HG02938 (cell line): ENCODE results near the gene DAPP1.
A peak's percentile ranks its signal among the peaks of the same experiment; 100 is the strongest.

Experiments
- ATAC-seq: cut with Tn5 transposase; IDR thresholded peaks from one replicate; pipeline ENCODE4 v1.9.1; 2021; ENCODE audit warnings: mild to moderate bottlenecking, moderate library complexity; ENCODE audit not compliant: unreplicated experiment

DAPP1 gene

DNA sequence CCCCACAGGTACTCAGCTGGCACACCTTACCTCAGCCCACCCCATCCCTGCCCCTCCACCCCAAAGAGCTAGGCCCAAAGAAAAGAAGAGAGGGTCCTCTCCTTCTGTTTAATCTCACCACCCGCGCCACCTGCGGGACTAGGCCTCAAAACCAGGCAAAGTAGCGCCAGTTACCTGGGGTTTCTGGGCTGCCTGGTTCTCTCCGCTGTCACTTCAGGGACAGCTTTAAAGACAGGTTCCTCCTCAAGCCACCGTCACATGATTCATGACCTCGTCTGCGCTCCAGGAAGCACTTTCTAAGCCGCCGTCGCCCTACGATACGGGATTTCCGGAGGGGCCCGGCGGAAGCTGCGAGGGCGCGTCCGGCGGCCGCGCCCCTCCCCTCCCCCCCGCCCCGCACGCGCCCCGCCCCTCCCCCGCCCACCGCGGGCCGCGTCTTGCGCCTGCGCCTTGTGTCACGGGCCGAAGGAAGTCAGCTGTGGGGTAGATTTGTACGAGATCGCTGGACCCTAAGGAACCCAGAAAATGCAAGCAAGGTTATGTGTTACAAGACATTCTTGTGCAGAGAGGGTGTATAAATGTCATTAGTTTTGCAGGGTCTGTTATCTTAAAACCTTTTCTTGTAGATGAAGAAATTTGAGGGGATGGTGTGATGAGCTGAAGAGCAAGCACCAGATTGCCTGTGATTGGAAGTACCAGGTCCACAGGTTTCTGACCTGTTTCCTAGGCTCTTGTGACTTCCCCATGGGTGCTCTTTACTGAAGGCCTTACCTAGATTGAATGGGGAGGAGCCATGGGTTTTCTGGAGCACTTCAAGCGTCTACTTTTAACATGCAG, 77.8 kb downstream of the DAPP1 start, which contains the start of gene LAMTOR3:
Gene LAMTOR3, minus strand, starts transcription at position 267 of the 837 bp plus-strand sequence. CDS start 464 bp downstream, outside the sequence.
- peak; percentile 100 for ATAC-seq

DNA sequence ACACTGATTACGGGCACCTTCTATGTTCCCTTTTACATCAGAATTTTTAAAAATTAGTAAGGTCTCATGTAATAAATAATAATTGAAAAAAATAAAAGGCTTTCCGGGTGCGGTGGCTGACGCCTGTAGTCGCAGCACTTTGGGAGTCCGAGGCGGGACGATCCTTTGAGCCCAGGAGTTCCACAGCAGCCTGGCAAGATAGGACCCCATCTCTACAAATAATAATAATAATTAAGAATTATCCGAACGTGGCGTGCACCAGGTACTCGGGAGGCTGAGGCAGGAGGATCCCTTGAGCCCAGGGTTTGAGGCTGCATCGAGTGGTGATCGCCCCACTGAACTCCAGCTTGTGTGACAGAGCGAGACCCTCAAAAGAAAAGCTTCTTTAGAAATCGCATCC, 78.4 kb downstream of the DAPP1 start:
- ATAC-seq = no peak

GRCh38 chr4:99915449-99915848, 98.8 kb downstream of the DAPP1 start:
- ATAC-seq = no peak

GRCh38 chr4:99917575-99917974, 100.9 kb downstream of the DAPP1 start:
- ATAC-seq = no peak

DNA sequence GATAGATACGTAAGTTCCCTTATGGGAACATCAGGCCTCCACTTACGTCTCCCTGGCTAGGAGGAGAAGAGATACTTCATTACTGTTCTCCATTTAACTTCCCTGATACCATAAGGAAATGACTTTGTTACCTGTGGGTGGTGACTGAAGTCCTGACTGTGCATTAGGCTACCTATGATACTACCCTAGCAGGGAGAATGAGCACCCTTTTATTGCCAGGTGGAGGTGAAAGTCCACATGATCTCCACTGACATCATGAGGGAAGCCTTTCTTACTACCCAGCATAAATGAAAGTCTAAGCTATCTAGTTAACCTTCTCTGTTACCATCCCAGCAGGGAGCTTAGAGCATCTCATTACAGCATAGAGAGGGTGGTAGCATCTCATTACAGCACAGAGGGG, 102.0 kb downstream of the DAPP1 start:
- ATAC-seq = no peak
